Prostate gland (tissue), 2 donors: ENCODE measurements around the gene YWHAB. TPM values are rescaled to one million over a fixed set of nuclear protein-coding genes. Genes with fewer than 3 reads are reported as not detected.

Source experiments
- DNase-seq: peaks from one replicate; pipeline ENCODE4 v3.0.0-alpha.2; 2019; ENCODE audit warnings: low spot score
- H3K27ac ChIP-seq, 2 donors: fragments of 200-600 bp; sonication (generic); 2 replicates each; pipeline ENCODE4 v1.5.1; 2017 to 2019
- H3K27me3 ChIP-seq: fragments of 200-600 bp; sonication (generic); replicated peaks from 2 replicates; pipeline ENCODE4 v1.5.1; 2019; ENCODE audit not compliant: insufficient read depth
- H3K36me3 ChIP-seq, 2 donors: fragments of 200-600 bp; sonication (generic); 1 replicate in 1 of 2; 2 replicates in 1 of 2; pipeline versions ENCODE4 v1.5.1 to v1.8.1; 2017 to 2019
- H3K4me1 ChIP-seq: fragments of 200-600 bp; sonication (generic); replicated peaks from 2 replicates; pipeline ENCODE4 v1.5.1; 2019
- H3K4me3 ChIP-seq, 2 donors: fragments of 200-600 bp; sonication (generic); 2 replicates each; pipeline ENCODE4 v1.5.1; 2017 to 2019
- H3K9me3 ChIP-seq: fragments of 200-600 bp; sonication (generic); 2 replicates; pipeline ENCODE4 v1.5.1; 2017
- CTCF ChIP-seq, 4 experiments: fragments of 200-600 bp in 2 of 4; fragments of 450-650 bp in 2 of 4; sonication (generic) in 2 of 4; IDR thresholded peaks; 1 replicate in 3 of 4; 2 replicates in 1 of 4; pipeline ENCODE4 v1.5.1; 2016 to 2019; ENCODE audit warnings: antibody characterized with exemption in 4 of 4, mild to moderate bottlenecking in 2 of 4, moderate library complexity in 2 of 4
- POLR2A ChIP-seq: fragments of 450-650 bp; IDR thresholded peaks from one replicate; pipeline ENCODE4 v1.6.1; 2016; ENCODE audit warnings: antibody characterized with exemption, mild to moderate bottlenecking
- POLR2AphosphoS5 ChIP-seq: sonication (generic); formaldehyde crosslinking; IDR thresholded peaks from one replicate; pipeline ENCODE4 v1.6.1; 2017; ENCODE audit warnings: antibody characterized with exemption
- WGBS: methylation state at CpG from one replicate; pipeline ENCODE4 v1.1.5; 2018; 5-methylcytosine and 5-hydroxymethylcytosine counted together
- intact Hi-C: fragments of 100-400 bp; cut with DNase I; formaldehyde crosslinking; loops from one replicate; pipeline ENCODE4 v1.14.2; 2022
- total RNA-seq, 2 donors: library from RNA; depleted of rRNA; stranded (reverse); fragments of >200 nt; gene quantifications; one replicate each; pipeline ENCODE4 v1.1.0, GENCODE V29; 2016

The YWHAB gene
- total RNA-seq, 2 donors from 2014 or later = 122 to 131 TPM

GRCh38 chr20:44911264-44911921 lies 25.9 kb downstream of the YWHAB start:
- H3K4me1 ChIP-seq = no peaks in the 10 kb centered on the region
- H3K9me3 ChIP-seq = no peaks in the 10 kb centered on the region
- DNase-seq = peak; percentile 16
- intact Hi-C loops = no loop called here
- no peaks in the 10 kb centered on the region for H3K36me3 ChIP-seq
- no peak overlapping the region for H3K27ac ChIP-seq
- 63% methylated on average over 21 of the region's 21 CpGs for WGBS
- TF ChIP-seq POLR2AphosphoS5 (no peak), POLR2A (no peak), CTCF (IDR thresholded peaks at IDR 0.05) (peak in 2 of 4 experiments; percentile 13 to 45)
- no peak overlapping the region for H3K4me3 ChIP-seq
- no peaks in the 10 kb centered on the region for H3K27me3 ChIP-seq

- 91% methylated on average over 2 of the region's 2 CpGs for WGBS
- no peaks in the 10 kb centered on the region for H3K36me3 ChIP-seq
- H3K27ac ChIP-seq = no peak overlapping the region
- no peak overlapping the region for H3K4me3 ChIP-seq
- DNase-seq = no peak
- TF ChIP-seq POLR2AphosphoS5 (no peak), CTCF (IDR thresholded peaks at IDR 0.05) (no peak), POLR2A (no peak)
- intact Hi-C loops = no loop called here
- no peaks in the 10 kb centered on the region for H3K27me3 ChIP-seq
- H3K9me3 ChIP-seq = no peaks in the 10 kb centered on the region
- H3K4me1 ChIP-seq = no peaks in the 10 kb centered on the region
Observed at GRCh38 chr20:44912189-44912588, 26.7 kb downstream of the YWHAB start.

- H3K27ac ChIP-seq = no peak overlapping the region
- no peaks in the 10 kb centered on the region for H3K36me3 ChIP-seq
- no peak overlapping the region for H3K4me3 ChIP-seq
- H3K9me3 ChIP-seq = no peaks in the 10 kb centered on the region
- TF ChIP-seq POLR2AphosphoS5 (no peak), CTCF (IDR thresholded peaks at IDR 0.05) (no peak)
- no peak for DNase-seq
- no peaks in the 10 kb centered on the region for H3K4me1 ChIP-seq
- intact Hi-C loops = no loop called here
- WGBS = 71% methylated on average over 1 of the region's 1 CpG
- H3K27me3 ChIP-seq = no peaks in the 10 kb centered on the region
Observed at GRCh38 chr20:44914924-44915323, 29.4 kb downstream of the YWHAB start.

GRCh38 chr20:44916586-44916985 lies 31.1 kb downstream of the YWHAB start:
- Histone ChIP-seq H3K27ac (no peak overlapping the region), H3K4me1 (no peaks in the 10 kb centered on the region), H3K36me3 (no peaks in the 10 kb centered on the region), H3K4me3 (no peak overlapping the region), H3K9me3 (no peaks in the 10 kb centered on the region), H3K27me3 (no peaks in the 10 kb centered on the region)
- intact Hi-C loops = no loop called here
- TF ChIP-seq CTCF (IDR thresholded peaks at IDR 0.05) = no peak
- TF ChIP-seq POLR2AphosphoS5 = no peak
- TF ChIP-seq POLR2A = no peak
- no peak for DNase-seq
- 96% methylated on average over 12 of the region's 12 CpGs for WGBS

- 100% methylated on average over 2 of the region's 2 CpGs for WGBS
- H3K9me3 ChIP-seq = no peaks in the 10 kb centered on the region
- no peak overlapping the region for H3K27ac ChIP-seq
- intact Hi-C loops = no loop called here
- no peaks in the 10 kb centered on the region for H3K36me3 ChIP-seq
- no peaks in the 10 kb centered on the region for H3K27me3 ChIP-seq
- no peak for DNase-seq
- H3K4me3 ChIP-seq = no peak overlapping the region
- no peaks in the 10 kb centered on the region for H3K4me1 ChIP-seq
- TF ChIP-seq POLR2A (no peak), CTCF (IDR thresholded peaks at IDR 0.05) (no peak), POLR2AphosphoS5 (no peak)
Observed at GRCh38 chr20:44917399-44917798, 31.9 kb downstream of the YWHAB start.
